Gastrocnemius medialis (tissue), 4 donors: ENCODE results near the gene ZSCAN10. TPM values are rescaled to one million over a fixed set of nuclear protein-coding genes. Genes with fewer than 3 reads are reported as not detected.

Experiments used
- ATAC-seq, 2 donors: fragments of 150-250 bp; one replicate each; pipeline ENCODE4 v1.9.1; 2016
- DNase-seq, 2 donors: peaks; one replicate each; pipeline ENCODE4 v3.0.0-alpha.2; 2019
- H3K27ac ChIP-seq, 4 donors: fragments of 200-600 bp; sonication (generic); 1 replicate in 1 of 4; 2 replicates in 3 of 4; pipeline ENCODE4 v1.5.1; 2016 to 2018; ENCODE audit warnings: mild to moderate bottlenecking in 2 of 4, moderate library complexity in 1 of 4
- H3K27me3 ChIP-seq, 3 donors: fragments of 200-600 bp; sonication (generic) in 2 of 3; 1 replicate in 1 of 3; 2 replicates in 2 of 3; pipeline versions ENCODE4 v1.5.1 to v1.6.0; 2016 to 2019; ENCODE audit warnings: mild to moderate bottlenecking in 1 of 3, moderate library complexity in 1 of 3
- H3K36me3 ChIP-seq, 2 donors: fragments of 200-600 bp; sonication (generic) in 1 of 2; one replicate each; pipeline ENCODE4 v1.5.1; 2017 to 2018
- H3K4me1 ChIP-seq, 2 donors: fragments of 200-600 bp; sonication (generic) in 1 of 2; one replicate each; pipeline ENCODE4 v1.5.1; 2016 to 2017; ENCODE audit warnings: mild to moderate bottlenecking in 2 of 2
- H3K4me3 ChIP-seq, 4 donors: fragments of 200-600 bp; sonication (generic) in 3 of 4; 1 replicate in 1 of 4; 2 replicates in 3 of 4; pipeline ENCODE4 v1.5.1; 2016 to 2019; ENCODE audit warnings: mild to moderate bottlenecking in 2 of 4
- H3K9me3 ChIP-seq, 3 donors: fragments of 200-600 bp; sonication (generic) in 2 of 3; 1 replicate in 1 of 3; 2 replicates in 2 of 3; pipeline ENCODE4 v1.5.1; 2016 to 2019
- POLR2A ChIP-seq, 2 donors: fragments of 450-650 bp; IDR thresholded peaks; one replicate each; pipeline ENCODE4 v1.6.1; 2017; ENCODE audit warnings: antibody characterized with exemption in 2 of 2, mild to moderate bottlenecking in 2 of 2, moderate library complexity in 2 of 2
- in situ Hi-C, 4 donors: fragments of 200-750 bp; cut with MboI; loops; one replicate each; pipeline versions ENCODE4 v1.15.0 to v1.8.0; 2017; ENCODE audit warnings: low sequenced_read_pairs in 4 of 4
- intact Hi-C: fragments of 100-400 bp; cut with DNase I; formaldehyde crosslinking; loops from one replicate; pipeline ENCODE4 v1.15.1; 2023; ENCODE audit warnings: low total_unique reads
- total RNA-seq, 4 donors: library from RNA; depleted of rRNA; stranded (reverse); fragments of >200 nt; gene quantifications; one replicate each; pipeline versions ENCODE4 v1.1.0 to v1.2.3, GENCODE V29; 2016
- TF ChIP-seq, protein P1 (sequence below), 5 experiments: fragments of 450-650 bp in 3 of 5; fragments of 200-600 bp in 2 of 5; sonication (generic) in 2 of 5; IDR thresholded peaks in 4 of 5; conservative IDR thresholded peaks in 1 of 5; 1 replicate in 4 of 5; 2 replicates in 1 of 5; pipeline ENCODE4 v1.5.1; 2016 to 2019; ENCODE audit warnings: antibody characterized with exemption in 5 of 5, mild to moderate bottlenecking in 3 of 5, moderate library complexity in 3 of 5

Gene ZSCAN10
- total RNA-seq, 4 donors from 2014 or later, result not detected

DNA sequence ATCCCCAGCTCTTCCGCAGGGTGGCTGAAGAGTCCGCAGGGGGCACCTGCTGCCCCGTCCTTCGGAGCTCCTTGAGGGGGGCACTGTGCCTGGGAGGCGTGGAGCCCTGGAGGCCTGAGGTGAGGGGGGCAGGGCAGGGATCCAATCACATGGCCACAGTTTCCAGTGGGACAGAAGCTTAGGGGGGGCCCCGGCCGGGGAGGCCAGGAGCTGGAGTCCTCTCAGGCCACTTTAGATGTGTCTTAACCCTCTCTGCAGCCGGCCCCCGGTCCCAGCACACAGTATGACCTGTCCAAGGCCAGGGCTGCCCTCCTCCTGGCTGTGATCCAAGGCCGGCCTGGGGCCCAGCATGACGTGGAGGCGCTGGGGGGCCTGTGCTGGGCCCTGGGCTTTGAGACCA is 46.6 kb upstream of the ZSCAN10 start:
- Histone ChIP-seq H3K4me3 (no peak overlapping the region), H3K36me3 (peaks cover 0 to 8% of the 10 kb centered on the region in 2 donors), H3K9me3 (no peaks in the 10 kb centered on the region), H3K27me3 (peaks cover 0 to 2% (median 1%) of the 10 kb centered on the region in 3 donors), H3K27ac (no peak overlapping the region), H3K4me1 (peaks cover 39 to 52% of the 10 kb centered on the region in 2 donors)
- ATAC-seq (no peak), DNase-seq (no peak)
- TF ChIP-seq, protein P1, sequence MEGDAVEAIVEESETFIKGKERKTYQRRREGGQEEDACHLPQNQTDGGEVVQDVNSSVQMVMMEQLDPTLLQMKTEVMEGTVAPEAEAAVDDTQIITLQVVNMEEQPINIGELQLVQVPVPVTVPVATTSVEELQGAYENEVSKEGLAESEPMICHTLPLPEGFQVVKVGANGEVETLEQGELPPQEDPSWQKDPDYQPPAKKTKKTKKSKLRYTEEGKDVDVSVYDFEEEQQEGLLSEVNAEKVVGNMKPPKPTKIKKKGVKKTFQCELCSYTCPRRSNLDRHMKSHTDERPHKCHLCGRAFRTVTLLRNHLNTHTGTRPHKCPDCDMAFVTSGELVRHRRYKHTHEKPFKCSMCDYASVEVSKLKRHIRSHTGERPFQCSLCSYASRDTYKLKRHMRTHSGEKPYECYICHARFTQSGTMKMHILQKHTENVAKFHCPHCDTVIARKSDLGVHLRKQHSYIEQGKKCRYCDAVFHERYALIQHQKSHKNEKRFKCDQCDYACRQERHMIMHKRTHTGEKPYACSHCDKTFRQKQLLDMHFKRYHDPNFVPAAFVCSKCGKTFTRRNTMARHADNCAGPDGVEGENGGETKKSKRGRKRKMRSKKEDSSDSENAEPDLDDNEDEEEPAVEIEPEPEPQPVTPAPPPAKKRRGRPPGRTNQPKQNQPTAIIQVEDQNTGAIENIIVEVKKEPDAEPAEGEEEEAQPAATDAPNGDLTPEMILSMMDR (IDR thresholded peaks at IDR 0.05 in 4 of 5, conservative IDR thresholded peaks at IDR 0.05 in 1 of 5), result no peak
- TF ChIP-seq POLR2A (IDR thresholded peaks at IDR 0.05), result no peak
- in situ Hi-C loops, result no loop called here
- intact Hi-C loops, result loop anchor here (10.0 kb wide), 1 partner anchor 261 kb away; the partner anchor contains the start of gene FLYWCH2

DNA sequence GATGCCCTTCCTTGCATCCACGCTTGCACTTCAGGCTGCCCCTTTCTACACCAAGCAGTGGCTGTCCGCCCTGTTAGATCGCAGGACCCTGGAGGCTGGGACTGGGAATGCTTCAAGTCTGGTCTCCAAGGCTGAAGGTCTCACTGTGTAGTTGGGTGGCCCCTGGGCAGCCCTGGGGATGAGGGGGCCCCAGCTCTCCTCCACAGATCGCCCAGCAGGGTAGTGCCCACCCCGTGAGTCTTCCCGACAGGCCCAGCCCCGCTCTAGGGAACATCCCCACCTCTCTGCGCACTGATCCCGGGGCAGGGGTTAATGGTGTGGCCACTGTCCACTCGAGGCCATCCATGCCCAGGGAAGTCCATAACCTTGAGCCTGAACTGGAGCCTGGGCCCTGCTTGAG is 46.1 kb upstream of the ZSCAN10 start:
- DNase-seq (no peak), ATAC-seq (no peak)
- Histone ChIP-seq H3K27ac (peak overlapping the region in 2 of 4 donors; percentile 96 to 98), H3K4me3 (no peak overlapping the region), H3K4me1 (peaks cover 38 to 51% of the 10 kb centered on the region in 2 donors), H3K36me3 (peaks cover 0 to 8% of the 10 kb centered on the region in 2 donors), H3K9me3 (no peaks in the 10 kb centered on the region), H3K27me3 (no peaks in the 10 kb centered on the region)
- intact Hi-C loops (loop anchor here (10.0 kb wide), 1 partner anchor 260 kb away; the partner anchor contains the start of gene FLYWCH2), in situ Hi-C loops (no loop called here)
- no peak for TF ChIP-seq POLR2A (IDR thresholded peaks at IDR 0.05)
- TF ChIP-seq, protein P1 (IDR thresholded peaks at IDR 0.05 in 4 of 5, conservative IDR thresholded peaks at IDR 0.05 in 1 of 5), result no peak

DNA sequence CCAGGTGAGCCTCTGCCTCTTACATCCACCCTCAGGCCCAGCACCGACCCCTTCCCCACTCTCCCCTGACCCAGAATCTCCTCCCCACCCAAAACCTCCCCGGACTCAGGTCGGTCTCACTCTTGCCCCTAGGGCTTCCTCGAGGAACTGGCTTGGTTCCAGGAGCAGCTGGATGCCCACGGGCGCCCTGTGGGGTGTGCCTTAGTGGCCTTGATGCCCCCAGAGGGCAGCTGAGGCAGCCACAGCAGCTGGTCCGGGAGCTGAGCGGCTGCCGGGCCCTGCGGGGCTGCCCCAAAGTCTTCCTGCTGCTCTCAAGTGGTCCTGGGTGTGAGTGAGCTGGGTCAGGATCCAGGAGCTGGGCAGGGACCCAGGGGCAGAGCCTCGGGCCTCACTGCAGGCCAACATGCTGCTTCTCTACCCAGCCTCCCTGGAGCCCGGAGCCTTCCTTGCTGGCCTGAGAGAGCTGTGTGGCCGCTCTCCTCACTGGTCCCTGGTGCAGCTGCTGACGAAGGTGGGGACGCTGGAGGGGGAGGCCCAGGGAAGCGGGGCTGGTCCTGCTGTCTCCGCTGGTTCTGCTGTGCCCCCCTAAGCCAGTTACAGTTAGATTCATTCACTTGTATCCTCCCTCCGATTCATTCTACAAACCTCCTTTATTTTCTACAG is 45.4 kb upstream of the ZSCAN10 start:
- intact Hi-C loops, result loop anchor here (5.0 to 10.0 kb wide), 2 partner anchors 260 to 1532 kb away; partner anchors contain the start of genes CRAMP1, FLYWCH2 and IFT140
- ATAC-seq (peak in 1 of 2 donors; percentile 4), DNase-seq (peak in 1 of 2 donors; percentile 46)
- Histone ChIP-seq H3K27ac (peak overlapping the region; percentile 92 to 98 (median 94)), H3K27me3 (no peaks in the 10 kb centered on the region), H3K36me3 (peaks cover 0 to 8% of the 10 kb centered on the region in 2 donors), H3K4me3 (no peak overlapping the region), H3K9me3 (no peaks in the 10 kb centered on the region), H3K4me1 (peaks cover 31 to 51% of the 10 kb centered on the region in 2 donors)
- in situ Hi-C loops, result no loop called here
- TF ChIP-seq POLR2A (IDR thresholded peaks at IDR 0.05), result no peak
- TF ChIP-seq, protein P1 (IDR thresholded peaks at IDR 0.05 in 4 of 5, conservative IDR thresholded peaks at IDR 0.05 in 1 of 5), result no peak

DNA sequence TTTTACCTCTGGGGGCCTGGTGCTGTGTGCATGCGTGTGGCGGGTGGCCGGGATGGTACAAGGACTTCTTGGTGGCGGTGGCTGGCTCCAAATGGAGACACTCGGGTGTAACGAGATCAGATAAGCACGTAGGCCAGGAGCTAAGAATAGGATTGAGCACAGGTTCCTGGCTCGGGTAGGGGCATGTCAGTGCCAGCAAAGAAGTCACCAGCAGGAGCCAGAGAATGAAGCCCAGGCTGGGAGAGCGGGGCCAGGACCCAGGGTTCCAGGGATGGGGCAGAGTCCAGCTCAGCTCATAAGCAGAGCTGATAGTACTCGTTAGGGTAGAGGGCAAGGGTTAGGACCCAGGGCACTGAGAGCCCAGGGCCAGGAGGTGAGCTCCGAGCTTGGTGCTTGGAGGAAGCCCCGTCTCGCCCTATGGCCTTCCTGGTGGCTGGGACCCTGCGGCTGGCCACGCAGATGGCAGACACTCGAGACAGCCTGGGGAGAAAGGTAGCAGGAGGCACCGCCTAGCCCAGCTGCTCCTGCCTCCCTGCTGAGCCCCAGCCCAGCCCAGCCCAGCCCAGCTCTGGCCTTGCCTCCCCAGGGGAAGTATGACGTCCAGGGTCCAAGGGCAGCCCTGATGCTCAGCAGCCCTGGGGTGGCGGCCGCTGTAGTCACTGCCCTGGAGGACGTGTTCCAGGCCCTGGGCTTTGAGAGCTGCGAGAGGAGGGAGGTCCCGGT is 44.7 kb upstream of the ZSCAN10 start:
- DNase-seq (peak; percentile 86 to 94), ATAC-seq (peak; percentile 91 to 97)
- peaks cover 30 to 56% of the 10 kb centered on the region in 2 donors for H3K4me1 ChIP-seq
- peak overlapping the region; percentile 24 to 46 (median 40) for H3K4me3 ChIP-seq
- peak overlapping the region; percentile 92 to 98 (median 94) for H3K27ac ChIP-seq
- intact Hi-C loops, result loop anchor here (5.0 to 10.0 kb wide), 2 partner anchors 259 to 1531 kb away; partner anchors contain the start of genes CRAMP1, FLYWCH2 and IFT140
- no peaks in the 10 kb centered on the region for H3K27me3 ChIP-seq
- peak; percentile 89 to 90 for TF ChIP-seq POLR2A (IDR thresholded peaks at IDR 0.05)
- TF ChIP-seq, protein P1 (IDR thresholded peaks at IDR 0.05 in 4 of 5, conservative IDR thresholded peaks at IDR 0.05 in 1 of 5), result no peak
- in situ Hi-C loops, result no loop called here
- peaks cover 0 to 10% of the 10 kb centered on the region in 2 donors for H3K36me3 ChIP-seq
- H3K9me3 ChIP-seq, result no peaks in the 10 kb centered on the region
